GM12878 (cell line): Measurements from ENCODE around the gene APOBEC3B. TPM values are rescaled to one million over a fixed set of nuclear protein-coding genes. Genes with fewer than 3 reads are reported as not detected.
A peak's percentile ranks its signal among the peaks of the same experiment; 100 is the strongest.
"Not testable (repeated sequence)": the region's sequence is repeated elsewhere in the genome, so short reads cannot be mapped to it uniquely, and the experiment has no call there.

Experiments used
- ATAC-seq: fragments of 200-7000 bp; cut with Tn5 transposase; 3 replicates; pipeline ENCODE4 v1.9.1; 2020; ENCODE audit warnings: mild to moderate bottlenecking, moderate library complexity
- BruUV-seq: library from RNA; stranded (reverse); fragments of 400-500 nt; replicated peaks from 2 replicates; lab custom pipeline; 2021; lab: Mats Ljungman, UMichigan
- CTCF ChIA-PET: fragments of 300-600 bp; sonication (Branson Sonifier 250); formaldehyde crosslinking; extraction: SDS; loops from one replicate; lab custom pipeline; 2021; ENCODE audit warnings: inconsistent platforms; lab: Yijun Ruan, JAX
- POLR2A ChIA-PET: fragments of 350-600 bp; formaldehyde crosslinking; extraction: SDS; loops from one replicate; lab custom pipeline; 2021; ENCODE audit warnings: inconsistent platforms; lab: Charles Lee
- RAD21 ChIA-PET: fragments of 300-600 bp; sonication (Branson Sonifier 250); formaldehyde crosslinking; loops from one replicate; lab custom pipeline; 2023; ENCODE audit warnings: antibody characterized with exemption; ENCODE audit not compliant: unreplicated experiment; lab: Charles Lee
- SMC1A ChIA-PET: fragments of 300-600 bp; sonication (Branson Sonifier 250); formaldehyde crosslinking; loops from one replicate; lab custom pipeline; 2023; ENCODE audit not compliant: unreplicated experiment, uncharacterized antibody; lab: Charles Lee
- DNase-seq: peaks from one replicate; pipeline ENCODE4 v3.0.0-alpha.2; 2011; ENCODE audit warnings: low read depth, low spot score
- FAIRE-seq: peaks from 3 replicates; lab custom pipeline; 2011; peaks lifted over from hg19 to GRCh38; lab: Jason Lieb, UNC
- H2AFZ ChIP-seq: 2 replicates; pipeline ENCODE4 v1.6.0; 2011; ENCODE audit warnings: low read depth, low read length, control low read depth; ENCODE audit not compliant: control insufficient read depth
- H3K27ac ChIP-seq: 2 replicates; pipeline ENCODE4 v1.5.1; 2011; ENCODE audit warnings: control low read depth; ENCODE audit not compliant: control insufficient read depth, insufficient read depth
- H3K27me3 ChIP-seq, 2 experiments: replicated peaks in 1 of 2; 2 replicates each; pipeline versions ENCODE4 v1.6.0 to v1.6.1; 2011; ENCODE audit warnings: low read length in 1 of 2; ENCODE audit not compliant: control insufficient read depth in 2 of 2, insufficient read depth in 2 of 2
- H3K36me3 ChIP-seq, 2 experiments: 2 replicates each; pipeline ENCODE4 v1.5.1; 2011; ENCODE audit warnings: low read length in 1 of 2; ENCODE audit not compliant: control insufficient read depth in 2 of 2, insufficient read depth in 2 of 2
- H3K4me1 ChIP-seq: 2 replicates; pipeline ENCODE4 v1.6.1; 2011; ENCODE audit warnings: mild to moderate bottlenecking, low read length, moderate library complexity, mixed read lengths; ENCODE audit not compliant: control insufficient read depth, insufficient read depth
- H3K4me2 ChIP-seq: 2 replicates; pipeline ENCODE4 v1.6.0; 2011; ENCODE audit warnings: control low read depth; ENCODE audit not compliant: control insufficient read depth, insufficient read depth
- H3K4me3 ChIP-seq: fragments of 200-600 bp; sonication (generic); 2 replicates; pipeline ENCODE4 v1.5.1; 2016
- H3K79me2 ChIP-seq: 2 replicates; pipeline ENCODE4 v1.6.0; 2011; ENCODE audit warnings: low read length; ENCODE audit not compliant: control insufficient read depth, insufficient read depth
- H3K9ac ChIP-seq: 2 replicates; pipeline ENCODE4 v1.8.0; 2011; ENCODE audit warnings: low read length, control low read depth, mixed read lengths; ENCODE audit not compliant: control insufficient read depth, insufficient read depth
- H3K9me3 ChIP-seq: replicated peaks from 3 replicates; pipeline ENCODE4 v1.5.1; 2011; ENCODE audit warnings: mild to moderate bottlenecking, low read length; ENCODE audit not compliant: control insufficient read depth, insufficient read depth
- H4K20me1 ChIP-seq: 2 replicates; pipeline ENCODE4 v1.6.0; 2011; ENCODE audit not compliant: control insufficient read depth, insufficient read depth
- FOXK2 ChIP-seq: fragments of 450-650 bp; IDR thresholded peaks from 2 replicates; pipeline ENCODE4 v1.6.1; 2017; ENCODE audit warnings: mild to moderate bottlenecking, moderate library complexity
- HCFC1 ChIP-seq: fragments of 150-350 bp; IDR thresholded peaks from 2 replicates; pipeline ENCODE4 v1.6.1; 2014; ENCODE audit warnings: low read length
- KAT2A ChIP-seq: conservative IDR thresholded peaks from 2 replicates; pipeline ENCODE4 v1.6.1; 2011; ENCODE audit warnings: low read depth, low read length; ENCODE audit not compliant: control insufficient read depth
- LARP7 ChIP-seq: fragments of 450-650 bp; IDR thresholded peaks from 2 replicates; pipeline ENCODE4 v1.6.1; 2017; ENCODE audit warnings: mild to moderate bottlenecking
- NR2C1 ChIP-seq: fragments of 450-650 bp; IDR thresholded peaks from 2 replicates; pipeline ENCODE4 v1.6.1; 2017; ENCODE audit warnings: antibody characterized with exemption, mild to moderate bottlenecking, moderate library complexity
- ZSCAN29 ChIP-seq: fragments of 450-650 bp; IDR thresholded peaks from 2 replicates; pipeline ENCODE4 v1.6.1; 2017; ENCODE audit warnings: mild to moderate bottlenecking, moderate library complexity
- WGBS: methylation state at CpG from one replicate; pipeline ENCODE4 v1.1.6; 2016; ENCODE audit warnings: low lambda C conversion rate; ENCODE audit not compliant: insufficient replicate concordance, insufficient coverage; ENCODE audit errors: missing lambda C conversion rate; 5-methylcytosine and 5-hydroxymethylcytosine counted together
- in situ Hi-C: fragments of 300-500 bp; cut with MboI; formaldehyde crosslinking; loops from 9 replicates; pipeline ENCODE4 v1.14.3; 2018; ENCODE audit warnings: mixed read lengths
- intact Hi-C: fragments of 100-400 bp; cut with micrococcal nuclease; formaldehyde crosslinking; loops from one replicate; pipeline ENCODE4 v1.14.2; 2022; ENCODE audit not compliant: unreplicated experiment
- polyA plus RNA-seq, 11 experiments: library from polyadenylated mRNA; depleted of rRNA in 4 of 11; unstranded in 6 of 11; stranded (reverse) in 5 of 11; fragments of >200 nt; fragmentation: Nextera tagmentation in 4 of 11; fragmentation: Illumina TruSeq in 1 of 11; extraction: Ambion mirVana in 4 of 11; extraction: Trizol in 1 of 11; gene quantifications; 1 replicate in 1 of 11; 2 replicates in 10 of 11; pipeline versions ENCODE4 v1.2.1 to v1.2.3, GENCODE V29; 2011 to 2016; ENCODE audit warnings: inconsistent platforms in 2 of 11, missing spikeins in 2 of 11, low read depth in 1 of 11
- total RNA-seq, 4 experiments: library from RNA; depleted of rRNA in 3 of 4; stranded (reverse); fragments of >200 nt in 3 of 4; fragmentation: Illumina TruSeq in 1 of 4; extraction: Trizol in 1 of 4; gene quantifications; 2 replicates each; pipeline versions ENCODE4 v1.2.1 to v1.2.3, GENCODE V29; 2013 to 2021
- TF ChIP-seq, protein P1 (sequence below): fragments of 450-650 bp; formaldehyde crosslinking; IDR thresholded peaks from 2 replicates; pipeline ENCODE4 v1.4.0; 2020; ENCODE audit warnings: mild to moderate bottlenecking, moderate library complexity
- TF ChIP-seq, protein P2 (sequence below): fragments of 450-650 bp; IDR thresholded peaks from 2 replicates; pipeline ENCODE4 v1.6.1; 2016; ENCODE audit warnings: mild to moderate bottlenecking

The APOBEC3B gene
- total and polyA plus RNA-seq, 10 of the 15 experiments (the other 5 are each of a cell fraction or from before 2014, with no cell fraction given): 2.4 to 75.1 (median 30.9) TPM

DNA sequence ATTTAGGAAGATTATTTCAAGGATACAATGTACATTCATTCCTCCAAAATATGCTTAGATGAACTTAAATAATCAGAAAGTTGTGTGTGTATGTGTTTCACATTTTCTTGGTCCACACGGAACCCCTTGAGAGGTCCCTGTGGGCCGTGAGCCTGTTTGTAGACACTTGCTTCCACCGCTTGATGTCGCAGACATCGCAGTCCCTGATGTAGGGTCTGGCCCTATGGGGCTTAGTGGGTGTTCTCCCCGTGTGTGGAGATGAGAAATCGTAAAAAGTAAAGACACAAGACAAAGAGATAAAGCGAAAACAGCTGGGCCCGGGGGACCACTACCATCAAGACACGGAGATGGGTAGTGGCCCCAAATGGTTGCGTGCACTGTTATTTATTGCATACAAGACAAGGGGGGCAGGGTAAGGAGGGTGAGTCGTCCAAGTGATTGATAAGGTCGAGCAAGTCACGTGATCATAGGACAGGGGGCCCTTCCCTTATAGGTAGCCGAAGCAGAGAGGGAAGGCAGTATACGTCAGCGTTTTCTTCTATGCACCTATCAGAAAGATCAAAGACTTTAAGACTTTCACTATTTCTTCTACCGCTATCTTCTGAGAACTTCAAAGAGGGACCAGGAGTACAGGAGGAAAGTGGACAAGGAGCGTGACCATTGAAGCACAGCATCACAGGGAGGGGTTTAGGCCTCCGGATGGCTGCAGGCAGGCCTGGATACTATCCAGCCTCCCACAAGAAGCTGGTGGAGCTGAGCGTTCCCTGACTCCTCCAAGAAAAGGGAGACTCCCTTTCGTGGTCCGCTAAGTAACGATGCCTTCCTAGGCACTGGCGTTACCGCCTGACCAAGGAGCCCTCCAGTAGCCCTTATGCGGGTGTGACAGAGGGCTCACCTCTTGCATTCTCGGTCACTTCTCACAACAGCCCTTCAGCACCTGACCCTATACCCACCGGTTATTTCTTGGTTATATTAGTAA is 30.7 kb downstream of the APOBEC3B start (continued):
- TF ChIP-seq, protein P1, sequence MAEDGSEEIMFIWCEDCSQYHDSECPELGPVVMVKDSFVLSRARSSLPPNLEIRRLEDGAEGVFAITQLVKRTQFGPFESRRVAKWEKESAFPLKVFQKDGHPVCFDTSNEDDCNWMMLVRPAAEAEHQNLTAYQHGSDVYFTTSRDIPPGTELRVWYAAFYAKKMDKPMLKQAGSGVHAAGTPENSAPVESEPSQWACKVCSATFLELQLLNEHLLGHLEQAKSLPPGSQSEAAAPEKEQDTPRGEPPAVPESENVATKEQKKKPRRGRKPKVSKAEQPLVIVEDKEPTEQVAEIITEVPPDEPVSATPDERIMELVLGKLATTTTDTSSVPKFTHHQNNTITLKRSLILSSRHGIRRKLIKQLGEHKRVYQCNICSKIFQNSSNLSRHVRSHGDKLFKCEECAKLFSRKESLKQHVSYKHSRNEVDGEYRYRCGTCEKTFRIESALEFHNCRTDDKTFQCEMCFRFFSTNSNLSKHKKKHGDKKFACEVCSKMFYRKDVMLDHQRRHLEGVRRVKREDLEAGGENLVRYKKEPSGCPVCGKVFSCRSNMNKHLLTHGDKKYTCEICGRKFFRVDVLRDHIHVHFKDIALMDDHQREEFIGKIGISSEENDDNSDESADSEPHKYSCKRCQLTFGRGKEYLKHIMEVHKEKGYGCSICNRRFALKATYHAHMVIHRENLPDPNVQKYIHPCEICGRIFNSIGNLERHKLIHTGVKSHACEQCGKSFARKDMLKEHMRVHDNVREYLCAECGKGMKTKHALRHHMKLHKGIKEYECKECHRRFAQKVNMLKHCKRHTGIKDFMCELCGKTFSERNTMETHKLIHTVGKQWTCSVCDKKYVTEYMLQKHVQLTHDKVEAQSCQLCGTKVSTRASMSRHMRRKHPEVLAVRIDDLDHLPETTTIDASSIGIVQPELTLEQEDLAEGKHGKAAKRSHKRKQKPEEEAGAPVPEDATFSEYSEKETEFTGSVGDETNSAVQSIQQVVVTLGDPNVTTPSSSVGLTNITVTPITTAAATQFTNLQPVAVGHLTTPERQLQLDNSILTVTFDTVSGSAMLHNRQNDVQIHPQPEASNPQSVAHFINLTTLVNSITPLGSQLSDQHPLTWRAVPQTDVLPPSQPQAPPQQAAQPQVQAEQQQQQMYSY (CRISPR knock-in tag): no peak
- TF ChIP-seq ZSCAN29 (no peak), FOXK2 (no peak), HCFC1 (no peak), NR2C1 (no peak), KAT2A (no peak), LARP7 (no peak)

DNA sequence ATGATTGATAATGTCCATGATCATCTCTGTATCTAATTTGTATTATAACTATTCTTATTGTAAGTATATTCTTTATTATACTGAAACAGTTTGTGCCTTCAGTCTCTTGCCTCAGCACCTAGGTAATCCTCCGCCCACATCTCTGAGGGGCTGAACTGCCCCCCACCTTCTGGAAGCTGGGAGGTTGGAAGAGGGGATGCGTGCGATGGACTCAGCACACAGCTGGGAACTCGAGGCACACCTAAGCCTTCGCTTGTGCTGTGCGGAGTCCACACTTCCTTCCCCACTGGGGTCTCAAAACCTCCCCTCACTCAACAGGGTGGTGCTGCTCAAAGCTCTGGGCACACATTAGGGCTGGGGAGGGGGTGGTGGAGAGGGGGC is 31.4 kb downstream of the APOBEC3B start:
- intact Hi-C loops, H4K20me1 ChIP-seq, DNase-seq, ATAC-seq, H3K9me3 ChIP-seq, H3K27me3 ChIP-seq, FAIRE-seq, H3K4me1 ChIP-seq, in situ Hi-C loops, H3K36me3 ChIP-seq: not testable (repeated sequence)
- 25% methylated on average over 6 of the region's 6 CpGs for WGBS
- Histone ChIP-seq H3K4me3 (peak overlapping the region; percentile 98), H3K27ac (peak overlapping the region; percentile 94), H2AFZ (peak overlapping the region; percentile 80), H3K4me2 (peak overlapping the region; percentile 71; the same call in 1 of the 2 replicates), H3K9ac (peak overlapping the region; percentile 95), H3K79me2 (peaks cover 25% of the 10 kb centered on the region)
- BruUV-seq: TSS peak; percentile 88
- ChIA-PET SMC1A (interaction anchor here (0.7 to 3.1 kb wide), 7 partner anchors 10 to 160 kb away, joined by 3 to 8 read pairs (median 5); no protein-coding TSS in a partner anchor), POLR2A (interaction anchor here (0.6 to 1.8 kb wide), 5 partner anchors 8 to 135 kb away, joined by 3 to 6 read pairs (median 4); no protein-coding TSS in a partner anchor), RAD21 (interaction anchor here (0.6 to 3.0 kb wide), 6 partner anchors 9 to 143 kb away, joined by 3 to 12 read pairs (median 4); no protein-coding TSS in a partner anchor), CTCF (interaction anchor here (0.7 to 2.6 kb wide), 10 partner anchors 10 to 304 kb away, joined by 3 to 18 read pairs (median 4); no protein-coding TSS in a partner anchor)
- TF ChIP-seq, protein P2, sequence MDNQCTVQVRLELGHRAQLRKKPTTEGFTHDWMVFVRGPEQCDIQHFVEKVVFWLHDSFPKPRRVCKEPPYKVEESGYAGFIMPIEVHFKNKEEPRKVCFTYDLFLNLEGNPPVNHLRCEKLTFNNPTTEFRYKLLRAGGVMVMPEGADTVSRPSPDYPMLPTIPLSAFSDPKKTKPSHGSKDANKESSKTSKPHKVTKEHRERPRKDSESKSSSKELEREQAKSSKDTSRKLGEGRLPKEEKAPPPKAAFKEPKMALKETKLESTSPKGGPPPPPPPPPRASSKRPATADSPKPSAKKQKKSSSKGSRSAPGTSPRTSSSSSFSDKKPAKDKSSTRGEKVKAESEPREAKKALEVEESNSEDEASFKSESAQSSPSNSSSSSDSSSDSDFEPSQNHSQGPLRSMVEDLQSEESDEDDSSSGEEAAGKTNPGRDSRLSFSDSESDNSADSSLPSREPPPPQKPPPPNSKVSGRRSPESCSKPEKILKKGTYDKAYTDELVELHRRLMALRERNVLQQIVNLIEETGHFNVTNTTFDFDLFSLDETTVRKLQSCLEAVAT: 0 out of 2 replicates have a peak, but pooled peaks have one; percentile 12
